SJSA1 (cell line): ENCODE data around the gene ZMIZ2. TPM values are rescaled to one million over a fixed set of nuclear protein-coding genes. Genes with fewer than 3 reads are reported as not detected.
"Not testable (repeated sequence)": the region's sequence is repeated elsewhere in the genome, so short reads cannot be mapped to it uniquely, and the experiment has no call there.

ENCODE experiments used
- DNase-seq, 2 experiments: peaks; one replicate each; pipeline ENCODE4 v3.0.0-alpha.2; 2015 to 2020; ENCODE audit warnings: low spot score in 2 of 2, low read depth in 1 of 2
- H3K27ac ChIP-seq: fragments of 250-450 bp; sonication (Bioruptor Pico); 2 replicates; pipeline ENCODE4 v1.5.1; 2020; ENCODE audit warnings: mild to moderate bottlenecking, moderate library complexity
- H3K27me3 ChIP-seq: fragments of 250-450 bp; sonication (Bioruptor Pico); replicated peaks from 2 replicates; pipeline ENCODE4 v1.5.1; 2020; ENCODE audit warnings: mild to moderate bottlenecking, moderate library complexity
- H3K36me3 ChIP-seq: fragments of 250-450 bp; sonication (Bioruptor Pico); 2 replicates; pipeline ENCODE4 v1.5.1; 2020; ENCODE audit warnings: mild to moderate bottlenecking
- H3K4me1 ChIP-seq: fragments of 250-450 bp; sonication (Bioruptor Pico); replicated peaks from 2 replicates; pipeline ENCODE4 v1.6.1; 2021; ENCODE audit warnings: mild to moderate bottlenecking
- H3K4me3 ChIP-seq: fragments of 250-450 bp; sonication (Bioruptor Pico); 2 replicates; pipeline ENCODE4 v1.5.1; 2020; ENCODE audit warnings: mild to moderate bottlenecking
- H3K9me3 ChIP-seq: fragments of 250-450 bp; sonication (Bioruptor Pico); replicated peaks from 2 replicates; pipeline ENCODE4 v1.5.1; 2020; ENCODE audit warnings: mild to moderate bottlenecking
- total RNA-seq: library from RNA; depleted of rRNA; stranded (reverse); fragments of >200 nt; shearing (Covaris generic); gene quantifications from 2 replicates; pipeline ENCODE4 v1.2.3, GENCODE V29; 2014; rRNA removed

The ZMIZ2 gene
- total RNA-seq, 1 experiment from 2014 or later: 6.8 TPM

- H3K36me3 ChIP-seq: peaks cover 87% of the 10 kb centered on the region
- DNase-seq: no peak
Measured at GRCh38 chr7:44799939-44800338, 51.3 kb downstream of the ZMIZ2 start.

GRCh38 chr7:44801890-44802289, 53.2 kb downstream of the ZMIZ2 start:
- Histone ChIP-seq H3K4me1 (peaks cover 13% of the 10 kb centered on the region), H3K4me3 (no peak overlapping the region), H3K27ac (no peak overlapping the region), H3K27me3 (no peaks in the 10 kb centered on the region), H3K9me3 (no peaks in the 10 kb centered on the region), H3K36me3 (peaks cover 84% of the 10 kb centered on the region)
- DNase-seq: no peak

More at GRCh38 chr7:44799939-44800338, 51.3 kb downstream of the ZMIZ2 start:
- Histone ChIP-seq H3K4me3 (no peak overlapping the region), H3K4me1 (peaks cover 16% of the 10 kb centered on the region), H3K9me3 (no peaks in the 10 kb centered on the region), H3K27ac (no peak overlapping the region), H3K27me3 (no peaks in the 10 kb centered on the region)

GRCh38 chr7:44802418-44803025, 53.9 kb downstream of the ZMIZ2 start:
- H3K4me1 ChIP-seq: peaks cover 13% of the 10 kb centered on the region
- H3K36me3 ChIP-seq: peaks cover 77% of the 10 kb centered on the region
- H3K27me3 ChIP-seq: no peaks in the 10 kb centered on the region
- no peak overlapping the region for H3K27ac ChIP-seq
- DNase-seq: no peak
- no peaks in the 10 kb centered on the region for H3K9me3 ChIP-seq
- H3K4me3 ChIP-seq: no peak overlapping the region

GRCh38 chr7:44803828-44804519, 55.3 kb downstream of the ZMIZ2 start:
- H3K4me3 ChIP-seq, H3K4me1 ChIP-seq, DNase-seq, H3K27ac ChIP-seq, H3K9me3 ChIP-seq, H3K27me3 ChIP-seq: not testable (repeated sequence)
- peaks cover 63% of the 10 kb centered on the region for H3K36me3 ChIP-seq

- H3K27ac ChIP-seq: no peak overlapping the region
- H3K36me3 ChIP-seq: peaks cover 43% of the 10 kb centered on the region
- H3K4me3 ChIP-seq: no peak overlapping the region
- H3K27me3 ChIP-seq: no peaks in the 10 kb centered on the region
- no peaks in the 10 kb centered on the region for H3K4me1 ChIP-seq
- no peak for DNase-seq
- no peaks in the 10 kb centered on the region for H3K9me3 ChIP-seq
Measured at GRCh38 chr7:44805950-44806349, 57.3 kb downstream of the ZMIZ2 start.

- no peak overlapping the region for H3K27ac ChIP-seq
- no peaks in the 10 kb centered on the region for H3K9me3 ChIP-seq
- H3K4me1 ChIP-seq: no peaks in the 10 kb centered on the region
Measured at GRCh38 chr7:44808914-44809393, 60.3 kb downstream of the ZMIZ2 start.

GRCh38 chr7:44811093-44811492, 62.4 kb downstream of the ZMIZ2 start:
- Histone ChIP-seq H3K27ac (no peak overlapping the region), H3K9me3 (no peaks in the 10 kb centered on the region), H3K27me3 (no peaks in the 10 kb centered on the region), H3K36me3 (no peaks in the 10 kb centered on the region), H3K4me3 (no peak overlapping the region), H3K4me1 (no peaks in the 10 kb centered on the region)
- no peak for DNase-seq

More at GRCh38 chr7:44808914-44809393, 60.3 kb downstream of the ZMIZ2 start:
- Histone ChIP-seq H3K36me3 (peaks cover 13% of the 10 kb centered on the region), H3K4me3 (no peak overlapping the region), H3K27me3 (no peaks in the 10 kb centered on the region)
- DNase-seq: no peak

- Histone ChIP-seq H3K9me3 (no peaks in the 10 kb centered on the region), H3K4me3 (no peak overlapping the region), H3K27me3 (no peaks in the 10 kb centered on the region)
Measured at GRCh38 chr7:44811571-44811970, 62.9 kb downstream of the ZMIZ2 start.

GRCh38 chr7:44814919-44815318, 66.3 kb downstream of the ZMIZ2 start:
- Histone ChIP-seq H3K27ac (no peak overlapping the region), H3K4me1 (no peaks in the 10 kb centered on the region), H3K9me3 (no peaks in the 10 kb centered on the region), H3K4me3 (no peak overlapping the region), H3K27me3 (no peaks in the 10 kb centered on the region), H3K36me3 (no peaks in the 10 kb centered on the region)
- no peak for DNase-seq

More at GRCh38 chr7:44811571-44811970, 62.9 kb downstream of the ZMIZ2 start:
- H3K4me1 ChIP-seq: no peaks in the 10 kb centered on the region
- no peak for DNase-seq
- no peak overlapping the region for H3K27ac ChIP-seq
- H3K36me3 ChIP-seq: no peaks in the 10 kb centered on the region

GRCh38 chr7:44819292-44819691, 70.6 kb downstream of the ZMIZ2 start:
- H3K36me3 ChIP-seq: peaks cover 6% of the 10 kb centered on the region
- no peaks in the 10 kb centered on the region for H3K27me3 ChIP-seq
- H3K9me3 ChIP-seq: no peaks in the 10 kb centered on the region
- DNase-seq: no peak
- H3K27ac ChIP-seq: no peak overlapping the region
- H3K4me1 ChIP-seq: no peaks in the 10 kb centered on the region
- no peak overlapping the region for H3K4me3 ChIP-seq

Other genes starting within 250 kb of the ZMIZ2 start
- not detected in 2 replicates for gene NPC1L1, start 207.5 kb upstream of the ZMIZ2 start, total RNA-seq
- gene DDX56, start 174.9 kb upstream of the ZMIZ2 start, total RNA-seq: 67.9 and 72.3 TPM in 2 replicates
- gene TMED4, start 166.6 kb upstream of the ZMIZ2 start, total RNA-seq: 108 and 164 TPM in 2 replicates
- gene OGDH, start 142.2 kb upstream of the ZMIZ2 start, total RNA-seq: 38.4 and 51.3 TPM in 2 replicates
- 5,630 and 5,683 TPM in 2 replicates for gene PPIA, start 47.8 kb downstream of the ZMIZ2 start, total RNA-seq
- gene H2AZ2, start 99.2 kb downstream of the ZMIZ2 start, total RNA-seq: 436 and 536 TPM in 2 replicates
- 10.4 and 23.0 TPM in 2 replicates for gene PURB, start 136.7 kb downstream of the ZMIZ2 start, total RNA-seq
- gene MYO1G, start 230.2 kb downstream of the ZMIZ2 start, total RNA-seq: 0.11 TPM in 1 of 2 replicates, not detected in the other